ENCODE data around the gene CALCB.

CALCB gene

DNA sequence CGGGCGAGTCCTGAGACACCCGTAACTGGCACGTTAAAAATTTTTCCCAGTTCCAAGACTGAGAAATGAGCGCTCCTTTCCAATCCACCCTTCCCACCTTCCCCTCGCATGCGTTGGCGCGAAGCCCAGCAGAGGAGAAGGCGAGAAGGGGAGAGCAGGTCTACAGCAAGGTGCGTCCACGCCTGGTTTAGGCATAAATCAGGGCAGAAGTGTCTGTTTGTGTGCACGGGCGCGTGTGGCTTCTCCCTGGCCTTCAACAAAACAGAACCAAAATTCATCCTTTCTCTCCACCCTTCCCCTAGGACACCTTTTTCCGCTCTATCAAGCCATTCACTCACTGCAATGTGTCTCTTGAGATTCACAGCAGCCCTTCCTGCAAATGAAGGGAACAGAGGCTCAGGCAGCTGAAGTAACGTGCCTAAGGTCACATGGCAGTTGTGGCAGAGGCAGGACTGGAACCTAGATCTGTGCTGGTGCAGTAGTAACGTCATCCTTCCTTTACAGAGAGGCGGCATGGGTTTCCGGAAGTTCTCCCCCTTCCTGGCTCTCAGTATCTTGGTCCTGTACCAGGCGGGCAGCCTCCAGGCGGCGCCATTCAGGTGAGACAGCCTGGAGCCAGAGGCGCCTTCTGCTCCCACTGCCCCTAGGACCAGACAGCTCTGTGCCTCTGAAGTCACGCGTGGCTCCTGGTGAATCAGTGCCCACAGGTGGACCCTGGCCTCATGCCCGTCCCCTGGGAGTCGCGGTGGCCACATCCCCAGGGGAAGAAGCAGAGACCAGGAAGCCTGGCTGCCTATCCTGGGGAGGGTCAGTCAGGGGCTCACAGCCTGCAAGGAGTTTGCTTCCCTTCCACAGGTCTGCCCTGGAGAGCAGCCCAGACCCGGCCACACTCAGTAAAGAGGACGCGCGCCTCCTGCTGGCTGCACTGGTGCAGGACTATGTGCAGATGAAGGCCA lies 1.1 kb downstream of the CALCB start:
- DNase-seq, result no peak

DNA sequence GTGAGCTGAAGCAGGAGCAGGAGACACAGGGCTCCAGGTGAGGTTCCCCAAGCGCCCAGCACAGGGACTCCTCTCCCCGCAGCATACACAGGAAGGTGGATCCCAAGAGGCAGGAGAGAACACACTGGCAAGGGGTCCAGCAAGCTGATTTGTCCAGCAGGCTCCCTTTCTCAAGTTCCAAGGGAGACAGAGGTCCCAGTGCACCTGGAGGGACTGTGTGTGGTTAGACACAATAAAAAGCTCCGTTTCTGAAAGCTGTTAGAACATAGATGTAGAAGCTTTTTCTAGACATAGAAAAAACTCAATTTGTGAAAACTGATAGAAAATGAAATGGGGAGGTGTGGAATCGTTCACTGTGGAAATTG lies 1.8 kb downstream of the CALCB start:
- no peak for DNase-seq

DNA sequence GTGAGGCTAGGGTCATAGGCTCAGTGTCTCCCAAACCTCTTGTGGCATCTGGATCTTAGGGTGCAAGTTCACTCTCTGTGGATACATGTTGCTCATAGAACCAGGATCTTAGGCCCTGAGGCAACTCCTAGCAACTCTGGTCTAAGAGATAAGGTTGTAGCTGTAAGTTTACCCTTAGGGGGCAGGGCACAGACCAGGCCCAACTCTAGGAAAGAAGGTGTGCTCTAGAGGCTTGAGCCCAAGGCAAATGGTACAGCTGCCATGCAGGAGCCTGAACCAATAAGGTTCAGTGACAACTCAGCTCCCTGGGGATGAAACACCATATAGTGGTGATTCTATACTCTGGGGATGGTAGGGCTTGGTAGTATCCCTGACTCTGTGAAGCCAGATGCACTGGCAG lies 17.8 kb downstream of the CALCB start:
- no peak for DNase-seq

DNA sequence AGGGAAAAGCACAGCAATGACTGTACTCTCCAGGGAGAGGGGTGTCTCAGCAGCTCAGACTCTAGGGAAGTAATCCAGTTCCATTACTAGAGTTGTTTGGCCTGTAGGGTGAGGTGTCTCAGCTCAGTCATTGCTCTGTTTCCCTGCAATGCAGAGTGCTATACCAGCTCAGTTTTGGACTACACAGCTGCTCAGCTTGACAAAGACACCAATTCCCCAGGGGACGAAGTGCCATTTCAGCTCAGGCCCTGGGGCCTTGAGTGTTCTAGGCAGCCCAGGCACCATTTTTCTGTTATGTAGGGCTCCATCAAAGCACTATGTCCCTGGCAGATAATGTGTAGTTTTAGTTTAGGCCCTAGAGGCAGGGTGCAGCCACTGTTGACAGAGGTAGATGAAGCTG lies 18.2 kb downstream of the CALCB start:
- no peak for DNase-seq

DNA sequence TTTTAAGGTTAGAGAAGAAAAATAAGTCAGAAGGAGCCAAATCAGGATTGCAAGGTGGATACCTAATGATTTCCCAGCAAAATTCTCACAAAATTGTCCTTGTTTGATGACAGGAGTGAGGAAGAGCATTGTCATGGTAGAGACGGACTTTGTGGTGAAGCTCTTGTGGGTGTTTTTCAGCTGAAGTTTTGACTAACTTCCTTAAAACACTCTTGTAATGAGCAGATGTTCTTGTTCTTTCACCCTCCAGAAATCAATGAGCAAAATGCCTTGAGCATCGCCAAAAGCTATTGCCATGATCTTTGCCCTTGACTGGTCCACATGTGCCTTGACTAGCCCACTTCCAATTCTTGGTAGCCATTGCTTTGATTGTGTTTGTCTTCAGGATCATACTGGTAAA lies 20.0 kb downstream of the CALCB start:
- DNase-seq, result no peak

DNA sequence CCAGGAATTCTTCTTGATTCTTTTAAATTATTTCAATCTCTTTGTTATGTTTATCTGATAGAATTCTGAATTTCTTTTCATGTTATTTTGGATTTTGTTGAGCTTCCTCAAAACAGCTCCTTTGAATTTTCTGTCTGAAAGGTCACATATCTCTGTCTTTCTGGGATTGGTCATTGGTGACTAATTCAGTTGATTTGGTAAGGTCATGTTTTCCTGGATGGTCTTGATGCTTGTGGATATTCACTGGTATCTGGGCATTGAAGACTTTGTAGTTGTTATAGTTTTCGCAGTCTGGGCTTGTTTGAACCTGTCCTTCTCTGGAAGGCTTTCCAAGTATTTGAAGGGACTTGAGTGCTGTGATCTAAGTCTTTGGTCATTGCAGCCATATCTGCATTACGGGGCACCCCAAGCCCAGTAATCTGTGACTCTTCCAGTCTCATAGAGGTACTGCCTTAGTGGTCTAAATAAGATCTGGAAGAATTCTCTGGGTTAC lies 22.4 kb downstream of the CALCB start:
- DNase-seq, result no peak

DNA sequence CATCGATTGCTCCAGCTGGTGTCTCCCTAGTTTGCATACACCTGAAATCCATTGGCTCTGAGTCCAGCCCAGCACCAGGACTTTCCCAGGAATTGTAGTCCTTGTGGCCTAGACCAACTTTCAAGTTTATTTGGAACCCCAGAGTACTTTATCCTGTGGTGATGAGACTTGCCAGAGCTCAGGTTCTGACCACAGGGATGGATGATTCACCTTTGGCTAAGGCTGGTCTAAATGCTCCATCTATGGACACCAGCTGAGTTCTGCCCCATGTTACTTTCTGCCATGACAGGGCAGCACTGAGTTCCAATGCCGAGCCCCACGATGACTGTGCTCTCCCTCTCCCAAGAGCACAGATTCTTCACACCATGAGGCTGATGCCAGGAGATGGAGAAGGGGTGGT lies 24.0 kb downstream of the CALCB start:
- DNase-seq, result no peak

DNA sequence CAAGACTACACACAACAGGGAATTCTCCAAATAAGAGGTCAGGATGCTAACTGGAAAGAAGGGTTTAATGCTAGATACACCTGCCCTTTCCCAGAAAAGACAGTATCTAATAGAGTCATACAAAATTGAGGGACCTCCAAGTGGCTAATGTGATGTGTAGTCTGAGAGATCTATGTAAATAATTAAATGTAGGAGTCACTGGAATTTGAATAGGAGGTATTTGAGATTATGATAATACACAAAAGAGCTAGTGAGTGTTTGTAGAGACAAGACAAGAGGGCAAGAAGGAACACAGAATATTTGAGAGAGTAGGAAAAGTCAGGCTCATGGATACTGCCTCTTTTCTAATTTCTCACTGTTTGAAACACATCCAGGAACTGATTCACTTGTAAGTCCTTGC lies 25.9 kb downstream of the CALCB start:
- DNase-seq, result no peak

DNA sequence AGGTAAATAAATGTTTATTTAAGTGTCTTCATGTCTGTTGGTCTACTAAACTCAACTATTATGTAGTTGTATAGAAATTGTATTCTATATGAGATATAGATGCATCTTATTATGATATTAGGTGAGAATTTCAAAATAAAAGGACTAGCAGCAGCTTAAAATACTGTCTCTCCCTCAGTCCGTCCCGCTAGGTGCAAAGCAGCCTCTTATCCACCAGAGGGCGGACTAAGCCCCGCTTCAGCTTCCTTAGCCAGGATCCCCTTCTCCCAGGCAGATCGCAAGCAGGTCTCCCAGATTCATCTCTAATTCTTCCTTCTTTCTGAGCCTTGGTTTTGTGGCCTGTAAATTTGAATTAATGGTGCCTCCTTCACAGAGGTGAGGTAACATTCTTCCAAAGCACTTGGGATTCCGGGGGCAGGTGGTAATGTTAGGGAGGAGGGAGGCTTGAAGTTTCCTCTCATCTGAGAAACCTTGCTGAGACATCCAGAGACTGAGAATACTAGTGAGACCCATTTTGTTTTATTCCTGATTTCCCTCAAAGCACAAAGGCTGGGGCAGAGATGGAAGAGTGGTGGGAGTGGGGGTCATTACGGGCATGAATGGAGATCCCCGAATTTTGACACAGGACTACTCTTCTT lies 27.8 kb downstream of the CALCB start:
- DNase-seq, result no peak

DNA sequence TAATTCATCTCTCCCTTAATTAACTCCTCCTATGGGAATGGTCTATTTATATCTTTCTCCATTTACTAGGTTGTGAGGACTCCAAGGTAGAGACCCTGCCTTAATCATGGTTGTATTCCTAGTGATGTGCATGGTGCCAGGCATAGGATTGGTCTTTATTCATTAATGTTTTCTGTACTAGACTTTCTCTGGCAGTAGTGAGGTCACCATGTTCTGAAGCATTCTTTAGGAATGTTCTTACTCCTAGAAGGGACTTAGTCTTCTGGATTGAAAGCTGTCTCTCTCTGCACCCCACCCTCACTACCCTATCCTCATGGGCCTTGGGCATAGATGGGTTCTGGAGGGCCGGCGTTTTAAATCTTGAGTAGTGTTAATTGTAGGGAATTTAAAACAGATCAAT lies 30.8 kb downstream of the CALCB start:
- DNase-seq, result no peak

DNA sequence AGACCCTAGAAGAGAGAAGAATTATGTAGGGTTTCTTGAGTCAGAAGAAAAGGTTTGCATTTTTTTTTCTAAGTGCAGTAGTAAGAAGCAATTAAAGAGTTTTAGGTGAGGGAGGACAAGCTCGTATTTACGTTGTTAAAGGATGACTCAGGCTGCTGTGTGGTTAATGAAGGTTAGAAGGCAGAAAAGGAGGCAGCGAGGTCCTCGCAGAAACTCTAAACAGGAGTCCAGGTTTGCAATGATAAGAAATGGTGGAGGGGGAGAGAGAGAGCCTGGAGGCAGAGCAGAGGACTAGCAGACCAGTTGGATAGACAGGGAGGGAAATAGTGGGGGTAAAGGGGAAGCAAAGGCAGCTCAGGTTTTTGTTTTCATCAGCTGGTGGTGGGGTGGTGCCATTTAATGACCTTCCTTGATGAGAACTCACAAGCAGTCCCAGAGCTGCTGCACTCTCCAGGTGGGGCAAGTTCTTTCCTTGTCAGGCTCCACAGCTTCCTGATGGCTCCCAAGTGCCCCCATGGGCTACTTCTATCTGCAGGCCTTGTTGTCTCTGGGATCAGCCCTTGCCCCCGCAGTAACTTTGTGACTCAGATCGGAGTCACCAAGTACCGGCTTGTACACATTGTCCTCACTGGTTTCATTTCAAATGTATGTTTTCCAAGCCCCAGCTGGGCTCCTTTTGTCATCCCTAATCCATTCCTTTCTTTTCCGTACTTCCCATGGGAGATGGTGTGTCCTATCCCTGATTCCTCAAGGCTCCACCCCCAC lies 33.0 kb downstream of the CALCB start:
- DNase-seq, result no peak

DNA sequence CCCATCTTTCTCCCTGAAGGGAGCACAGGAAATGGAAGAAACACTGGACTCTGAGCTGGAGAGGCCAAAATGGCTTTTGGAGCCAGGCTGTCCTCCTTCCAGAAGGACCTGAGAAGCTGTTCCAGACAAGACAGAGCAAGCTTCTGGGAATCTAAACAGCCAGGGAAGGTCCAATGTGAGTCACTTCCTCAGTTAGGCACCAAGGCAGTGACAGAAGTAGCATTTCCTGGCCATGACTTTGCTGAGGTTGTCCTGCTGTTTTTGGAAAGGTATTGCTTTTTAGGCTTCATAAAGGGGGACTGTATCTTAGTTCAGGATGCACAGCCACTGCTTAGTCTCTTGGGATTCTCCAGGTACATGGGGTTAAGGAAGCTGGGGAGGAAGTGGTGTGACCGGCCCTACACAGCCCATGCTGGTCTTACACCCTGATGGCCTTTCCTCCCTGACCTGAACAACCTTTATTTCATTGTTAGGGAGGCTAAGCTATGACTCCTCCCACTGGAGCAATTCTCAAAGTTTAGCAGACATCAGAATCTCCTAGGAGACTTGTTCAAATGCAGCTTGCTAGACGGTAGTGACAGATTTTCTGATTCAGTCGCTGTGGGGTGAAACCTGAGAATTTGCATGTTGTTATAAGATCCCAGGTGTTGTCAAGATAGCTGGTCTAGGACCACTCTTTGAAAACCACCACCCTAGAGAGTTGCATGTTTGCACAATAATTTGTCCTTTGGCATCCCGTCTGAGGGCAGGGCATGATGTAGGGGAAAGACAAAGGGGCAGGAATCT lies 34.5 kb downstream of the CALCB start:
- no peak for DNase-seq

DNA sequence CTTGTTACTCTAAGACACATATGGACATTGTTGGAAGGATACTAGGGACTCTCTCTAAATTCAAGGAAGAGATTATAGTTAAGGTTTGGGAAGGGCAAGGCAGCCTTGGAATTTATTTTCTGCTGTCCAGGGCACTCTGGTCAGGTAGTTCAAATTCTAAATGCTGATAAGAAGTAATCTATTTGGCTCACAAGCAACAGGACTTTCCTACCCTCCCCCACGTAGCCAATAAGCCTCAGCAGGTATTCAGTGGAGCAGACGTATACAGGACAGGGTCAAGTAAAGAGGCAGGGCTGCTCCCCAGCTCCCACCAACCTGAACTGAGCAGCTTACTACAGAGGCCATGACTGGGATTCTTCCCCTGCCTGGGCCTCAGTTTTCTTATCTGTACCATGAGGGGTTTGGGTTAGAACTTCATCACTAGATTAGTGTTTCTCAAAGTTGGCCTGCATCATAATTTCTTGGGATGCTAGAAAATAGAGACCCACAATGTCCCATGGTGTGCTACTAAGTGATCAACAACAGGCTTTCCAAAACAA lies 35.3 kb downstream of the CALCB start:
- DNase-seq, result no peak

DNA sequence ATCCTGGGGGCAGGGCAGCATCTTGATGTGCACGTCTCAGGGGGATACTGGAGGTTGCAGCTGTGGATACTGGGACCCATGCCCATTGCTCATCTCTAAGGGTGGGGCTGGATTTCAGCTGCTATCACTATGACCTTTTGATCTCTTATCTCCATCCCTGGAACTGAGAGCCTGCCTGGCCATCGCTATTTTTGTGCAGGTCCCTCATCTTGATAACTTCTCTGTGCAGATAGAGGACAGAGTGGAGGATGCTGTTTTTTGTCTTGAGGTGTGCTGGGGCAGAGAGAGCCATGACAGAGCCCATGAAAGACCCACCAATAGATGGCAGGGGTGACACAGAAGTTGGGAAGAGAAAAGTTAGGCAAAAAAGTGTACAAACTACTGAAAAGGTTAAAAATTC lies 36.2 kb downstream of the CALCB start:
- no peak for DNase-seq

DNA sequence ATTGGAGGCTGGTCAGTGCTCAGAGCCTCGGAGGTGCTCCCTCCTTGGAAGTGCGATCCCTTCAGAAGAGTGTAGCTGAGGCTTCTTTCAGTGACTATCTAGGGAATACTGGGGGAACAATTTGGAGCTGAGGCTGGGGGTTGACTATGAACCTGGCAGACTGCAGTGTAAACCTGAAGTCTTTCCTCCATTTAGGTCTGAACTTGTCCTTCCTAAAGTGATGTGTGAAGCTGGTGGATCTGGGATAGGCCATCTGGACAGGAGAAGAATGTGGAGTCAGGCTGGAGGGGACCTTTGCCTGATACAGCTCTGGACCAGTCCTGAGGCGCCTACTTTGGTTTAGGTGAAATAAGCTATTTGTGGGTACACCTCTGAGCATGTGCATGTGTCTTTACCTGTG lies 37.8 kb downstream of the CALCB start:
- DNase-seq, result no peak

DNA sequence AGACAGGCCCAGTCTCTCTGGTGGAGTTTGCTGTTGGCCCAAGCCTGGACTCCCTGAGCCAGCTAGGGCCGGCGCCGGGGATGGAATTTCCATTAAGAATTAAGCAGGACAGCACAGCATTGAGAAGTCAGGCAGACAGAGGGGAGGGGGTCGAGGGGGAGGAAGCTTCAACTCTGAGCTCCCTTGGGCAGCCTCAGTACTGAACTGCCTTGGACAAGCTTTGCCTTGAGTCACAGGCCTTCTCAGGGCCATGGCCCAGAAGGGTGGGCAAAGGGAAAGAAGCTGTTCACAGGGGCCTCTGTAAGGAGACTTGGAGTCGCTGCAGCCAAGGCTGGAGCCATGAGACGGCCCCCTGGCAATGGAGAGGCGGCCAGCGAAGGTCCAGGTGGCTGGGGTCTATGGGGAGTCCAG lies 38.7 kb downstream of the CALCB start:
- no peak for DNase-seq

DNA sequence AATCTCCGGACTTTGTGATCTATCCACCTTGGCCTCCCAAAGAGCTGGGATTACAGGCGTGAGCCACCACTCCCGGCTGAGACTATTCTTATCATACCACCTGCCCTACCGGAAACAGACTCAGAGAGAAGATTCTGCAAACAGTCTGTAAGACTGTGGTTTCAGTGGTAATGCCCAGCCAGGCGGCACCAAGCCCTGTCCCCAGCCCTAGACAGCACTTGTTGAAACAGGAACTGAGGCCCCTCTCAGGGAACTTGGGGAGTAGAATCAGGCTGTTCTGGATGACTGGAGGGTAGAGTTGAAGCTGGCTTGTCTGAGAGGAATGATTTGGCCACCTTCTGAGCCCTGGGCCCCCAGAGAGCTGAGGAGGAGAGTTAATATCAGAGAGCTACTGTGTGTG lies 40.0 kb downstream of the CALCB start:
- peak; percentile 34 for DNase-seq

DNA sequence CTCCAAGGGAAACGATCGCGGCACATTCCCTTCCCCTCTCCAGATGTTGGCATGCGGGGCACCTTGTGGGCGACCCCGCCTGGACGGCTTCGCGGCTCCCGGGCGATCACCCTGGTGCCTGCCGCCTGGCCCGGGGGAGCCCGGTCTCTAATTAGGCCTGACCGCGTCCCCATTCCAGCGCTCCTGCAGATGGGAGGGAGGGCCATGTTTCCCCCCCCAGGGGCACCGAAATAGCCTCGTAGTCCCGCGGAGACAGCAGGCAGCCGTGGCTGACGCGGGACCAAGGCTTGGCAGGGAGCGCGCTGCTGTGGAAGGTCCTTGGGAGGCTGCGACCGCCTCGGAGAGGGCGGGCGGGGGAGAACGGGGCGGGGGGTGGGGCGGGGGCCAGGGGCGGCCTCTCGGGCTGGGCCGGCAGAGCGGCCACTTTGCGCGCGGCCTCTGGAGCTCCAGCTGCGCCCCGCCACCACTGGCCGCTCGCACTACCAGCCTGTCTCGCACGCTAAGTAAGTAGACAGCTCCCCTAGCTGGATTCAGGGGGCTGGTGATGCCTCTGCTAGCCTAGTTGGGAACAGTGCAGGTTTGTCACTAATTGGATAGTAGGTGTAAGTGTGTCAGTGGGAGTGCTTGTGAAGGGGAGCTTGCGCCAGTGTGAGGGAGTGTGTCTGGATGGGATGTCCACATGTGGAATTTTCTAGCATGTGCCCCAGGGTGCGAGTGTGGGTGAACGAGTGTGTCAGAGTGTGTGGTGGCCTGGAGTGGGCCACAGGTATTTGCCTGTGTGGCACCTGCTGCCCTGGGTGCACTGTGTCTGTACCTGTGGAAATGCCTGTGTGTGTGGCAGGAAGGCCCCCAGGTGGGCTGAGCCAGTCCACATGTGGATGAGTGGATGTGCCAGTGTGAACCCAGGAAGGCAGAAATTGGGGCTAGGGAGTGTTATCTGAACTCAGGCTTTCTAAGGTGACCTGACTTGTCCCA lies 41.4 kb downstream of the CALCB start, which contains the start of gene INSC:
Gene INSC, plus strand, starts transcription at position 423 of the 975 bp plus-strand sequence. CDS start 34,252 bp downstream, outside the sequence.
- DNase-seq, result no peak

DNA sequence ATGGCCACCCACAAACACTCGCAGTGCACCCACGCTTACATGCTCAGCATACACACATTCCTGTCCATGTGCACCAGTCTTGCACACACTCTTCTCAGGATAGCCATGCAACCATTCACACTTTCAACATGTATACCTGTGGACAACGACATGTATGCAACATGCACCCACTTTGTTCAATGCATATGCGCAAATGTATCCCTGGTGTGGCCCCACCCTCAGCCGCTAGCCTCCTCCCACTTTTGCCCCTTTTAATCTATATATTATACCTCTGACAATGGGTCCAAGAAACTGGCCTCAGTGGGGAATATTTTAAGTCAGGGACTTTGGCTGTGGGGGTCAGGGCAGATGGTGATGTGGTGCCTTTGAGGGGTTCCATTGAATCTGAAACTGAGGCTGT lies 42.3 kb downstream of the CALCB start:
- no peak for DNase-seq

DNA sequence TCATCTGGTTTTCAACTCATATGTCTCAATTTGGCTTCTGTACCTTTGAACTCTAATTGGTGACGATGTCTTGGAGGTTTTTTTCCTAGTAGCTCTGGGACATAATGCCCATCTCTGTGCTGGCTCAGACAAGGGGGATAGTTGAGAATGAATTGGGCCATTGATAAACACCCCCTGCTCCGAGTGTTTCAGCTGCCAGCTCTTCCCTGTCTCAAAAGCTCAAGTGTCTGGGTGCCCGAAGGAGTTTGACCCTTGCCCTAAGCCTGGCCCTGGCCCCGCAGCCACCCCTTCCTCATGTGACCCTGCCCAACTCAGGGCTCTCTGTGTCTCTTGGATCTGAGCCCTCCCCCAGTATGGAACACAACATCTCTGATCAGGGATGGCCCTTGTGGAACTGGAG lies 44.4 kb downstream of the CALCB start:
- no peak for DNase-seq

DNA sequence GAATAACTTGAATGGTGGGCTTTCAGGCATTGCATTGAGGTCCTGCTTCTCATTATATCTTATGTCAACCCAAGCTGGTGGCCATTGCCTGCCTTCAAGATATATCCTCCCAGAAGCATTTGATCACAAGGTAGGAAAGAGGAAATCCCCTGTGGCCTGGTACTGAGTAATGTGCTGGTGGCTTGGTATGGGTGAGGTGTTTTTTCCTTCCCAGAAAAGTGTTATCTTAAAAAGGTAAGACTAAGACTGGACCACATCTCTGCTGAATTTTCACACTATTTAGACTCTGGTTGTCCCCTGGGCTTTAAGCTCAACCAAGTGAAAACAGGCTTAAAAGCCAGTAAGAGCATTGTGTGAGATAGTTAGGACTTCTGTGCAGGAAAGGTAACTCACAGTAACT lies 45.0 kb downstream of the CALCB start:
- DNase-seq, result no peak
